GM13977 (cell line): ENCODE results near the gene AUTS2.

ENCODE experiments used
- DNase-seq: peaks from one replicate; pipeline ENCODE4 v3.0.0; 2012; ENCODE audit warnings: low spot score
- CTCF ChIP-seq: IDR thresholded peaks from 2 replicates; pipeline ENCODE4 v1.5.1; 2012; ENCODE audit warnings: mild to moderate bottlenecking, control low read depth; ENCODE audit not compliant: insufficient read depth; ENCODE audit errors: extremely low read depth, missing control alignments
- in situ Hi-C: fragments of 300-500 bp; cut with MboI; formaldehyde crosslinking; loops from one replicate; pipeline ENCODE4 v1.12.0; 2022; ENCODE audit warnings: low sequenced_read_pairs, low pct_unique_long_range_greater_than_20kb, mixed read lengths, inconsistent platforms; ENCODE audit not compliant: unreplicated experiment

Gene AUTS2

GRCh38 chr7:70178787-70179186 is 580.5 kb downstream of the AUTS2 start:
- DNase-seq = no peak
- no peak for TF ChIP-seq CTCF
- in situ Hi-C loops = loop anchor here (25.0 kb wide), 1 partner anchor 509 kb away; no protein-coding TSS in a partner anchor

GRCh38 chr7:70182521-70182920 is 584.2 kb downstream of the AUTS2 start:
- no peak for TF ChIP-seq CTCF
- in situ Hi-C loops = loop anchor here (25.0 kb wide), 1 partner anchor 505 kb away; no protein-coding TSS in a partner anchor
- no peak for DNase-seq

- DNase-seq = no peak
- in situ Hi-C loops = loop anchor here (25.0 kb wide), 1 partner anchor 504 kb away; no protein-coding TSS in a partner anchor
- TF ChIP-seq CTCF = no peak
These were observed 585.0 kb downstream of the AUTS2 start for GRCh38 chr7:70183278-70183677.

- TF ChIP-seq CTCF = no peak
- DNase-seq = no peak
- in situ Hi-C loops = loop anchor here (25.0 kb wide), 1 partner anchor 498 kb away; no protein-coding TSS in a partner anchor
These were observed 590.8 kb downstream of the AUTS2 start for GRCh38 chr7:70188901-70189650.

- DNase-seq = no peak
- in situ Hi-C loops = loop anchor here (25.0 kb wide), 1 partner anchor 498 kb away; no protein-coding TSS in a partner anchor
- TF ChIP-seq CTCF = no peak
These were observed 591.5 kb downstream of the AUTS2 start for GRCh38 chr7:70189776-70190175.

GRCh38 chr7:70190281-70190680 is 592.0 kb downstream of the AUTS2 start:
- in situ Hi-C loops = loop anchor here (25.0 kb wide), 1 partner anchor 497 kb away; no protein-coding TSS in a partner anchor
- DNase-seq = no peak
- TF ChIP-seq CTCF = no peak
